ENCODE measurements around the gene C2orf78. TPM values are rescaled to one million over a fixed set of nuclear protein-coding genes. Genes with fewer than 3 reads are reported as not detected.
A peak's percentile ranks its signal among the peaks of the same experiment; 100 is the strongest.
"Not testable (repeated sequence)": the region's sequence is repeated elsewhere in the genome, so short reads cannot be mapped to it uniquely, and the experiment has no call there.

C2orf78 gene
- total RNA-seq, 1 donor from 2014 or later, result not detected

DNA sequence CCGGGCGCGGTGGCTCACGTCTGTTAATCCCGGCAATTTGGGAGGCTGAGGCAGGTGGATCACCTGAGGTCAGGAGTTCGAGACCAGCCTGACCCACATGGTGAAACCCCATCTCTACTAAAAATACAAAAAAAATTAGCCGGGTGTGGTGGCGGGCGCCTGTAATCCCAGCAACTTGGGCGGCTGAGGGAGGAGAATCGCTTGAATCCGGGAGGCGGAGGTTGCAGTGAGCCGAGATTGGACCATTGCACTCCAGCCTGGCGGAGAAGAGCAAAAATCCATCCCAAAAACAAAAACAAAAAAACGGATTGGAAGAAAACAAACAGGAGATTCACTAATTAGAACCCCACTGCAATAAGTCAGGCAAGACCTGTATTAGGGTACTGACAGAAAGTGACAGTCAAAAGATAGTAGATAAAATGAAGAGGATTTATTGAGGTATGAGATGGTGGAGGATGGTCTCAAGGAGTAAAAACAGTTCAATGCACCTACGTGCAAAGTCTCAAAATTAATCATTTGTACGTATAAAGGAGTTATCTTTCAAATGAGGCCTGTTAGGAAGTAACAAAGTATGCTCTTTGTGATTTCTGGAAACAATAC lies 5.0 kb upstream of the C2orf78 start:
- ATAC-seq; intact Hi-C loops (cut with micrococcal nuclease): not testable (repeated sequence)

DNA sequence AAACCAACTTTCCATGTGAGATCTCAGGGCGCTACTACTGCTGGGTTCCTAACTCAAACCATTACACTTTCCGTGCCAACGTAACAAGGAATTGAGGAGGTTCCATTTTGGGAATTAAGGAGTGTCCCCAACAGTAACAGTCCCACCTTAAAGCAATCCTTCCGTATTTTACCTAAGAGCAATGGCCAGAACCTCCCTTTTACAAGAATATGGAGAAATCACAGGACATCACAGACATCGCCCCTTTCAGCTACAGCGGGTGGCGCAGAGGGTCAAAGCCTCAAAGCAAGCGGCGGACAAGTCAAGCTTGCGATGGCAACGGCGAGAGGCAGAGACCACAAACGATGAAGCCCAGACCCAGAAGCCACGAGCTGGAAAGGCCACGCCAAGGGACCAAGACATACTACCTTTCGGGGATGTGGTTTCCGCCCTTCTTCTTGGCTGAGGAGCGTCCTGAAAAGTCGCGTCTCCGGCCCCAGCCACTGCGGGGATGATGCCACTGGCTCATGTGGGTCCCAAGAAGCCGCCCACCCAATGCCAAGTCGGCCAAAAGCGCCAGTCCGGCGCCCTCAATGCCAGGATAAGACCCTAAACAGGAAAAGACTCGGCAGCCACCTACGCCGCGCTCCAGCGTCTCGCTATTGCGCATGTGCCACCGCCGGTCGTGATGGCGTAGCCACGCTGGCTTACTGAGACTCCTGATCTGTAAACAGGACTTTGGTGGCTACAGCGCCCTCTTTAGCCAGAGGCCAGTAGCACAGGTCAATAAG lies 4.3 kb upstream of the C2orf78 start, which contains the start of gene DUSP11:
Gene DUSP11 (minus strand): TSS at position 637 of the 770 bp plus-strand sequence. CDS start 129 bp downstream, at position 508.
- ATAC-seq, result peak; percentile 100
- DNase-seq, result peak; percentile 97
- intact Hi-C loops (cut with micrococcal nuclease), result no loop called here

More for the DNA sequence above, 5.0 kb upstream of the C2orf78 start:
- not testable (repeated sequence) for DNase-seq

DNA sequence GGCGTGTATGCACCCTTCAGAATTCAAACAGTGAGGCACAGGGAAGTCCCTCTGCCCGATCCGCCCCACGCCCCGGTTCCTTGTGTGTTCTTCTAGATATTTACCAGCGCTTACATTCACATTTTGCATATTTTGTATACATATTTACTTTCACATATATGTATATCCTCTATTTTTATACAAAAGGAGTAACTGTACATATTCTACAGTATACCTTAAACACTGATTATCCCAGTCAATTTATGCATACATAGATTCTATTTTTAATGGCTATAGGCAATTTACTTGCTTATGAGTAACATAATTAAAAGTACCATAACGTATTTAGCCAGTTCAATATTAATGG lies 3.8 kb upstream of the C2orf78 start:
- DNase-seq (no peak), ATAC-seq (no peak)
- intact Hi-C loops (cut with micrococcal nuclease), result no loop called here

DNA sequence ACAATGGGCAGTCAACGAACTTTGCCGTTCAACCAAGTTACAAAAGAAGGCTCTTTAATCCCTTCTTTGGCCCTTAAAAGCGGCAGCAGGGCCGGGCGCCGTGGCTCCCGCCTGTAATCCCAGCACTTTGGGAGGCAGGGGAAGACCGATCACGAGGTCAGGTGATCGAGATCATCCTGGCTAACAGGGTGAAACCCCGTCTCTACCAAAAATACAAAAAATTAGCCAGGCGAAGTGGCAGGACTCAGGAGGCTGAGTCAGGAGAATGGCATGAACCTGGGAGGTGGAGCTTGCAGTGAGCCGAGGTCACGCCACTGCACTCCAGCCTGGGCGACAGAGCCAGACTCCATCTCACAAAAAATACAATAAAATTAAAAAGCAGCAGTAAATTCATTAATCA lies 581 bp upstream of the C2orf78 start:
- intact Hi-C loops (cut with micrococcal nuclease); DNase-seq; ATAC-seq: not testable (repeated sequence)

DNA sequence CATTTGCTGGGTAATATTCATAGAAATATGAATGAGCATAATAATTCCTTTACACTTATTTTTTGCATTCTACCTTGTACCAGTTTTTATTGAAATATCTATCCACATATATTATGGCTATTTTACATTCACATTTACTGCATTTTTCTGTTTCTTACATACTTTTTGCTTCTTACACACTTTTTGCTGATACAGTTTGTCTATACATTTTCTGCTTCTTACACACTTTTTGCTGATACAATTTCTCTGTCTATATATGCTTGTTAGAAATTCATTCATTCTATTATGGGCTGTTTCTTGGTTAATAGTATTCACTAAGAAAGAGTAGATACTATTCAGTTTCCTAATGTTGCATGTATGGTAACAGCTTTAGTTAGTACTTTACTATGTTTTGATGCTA lies 27.9 kb downstream of the C2orf78 start:
- intact Hi-C loops (cut with micrococcal nuclease), result no loop called here
- DNase-seq (no peak), ATAC-seq (no peak)

DNA sequence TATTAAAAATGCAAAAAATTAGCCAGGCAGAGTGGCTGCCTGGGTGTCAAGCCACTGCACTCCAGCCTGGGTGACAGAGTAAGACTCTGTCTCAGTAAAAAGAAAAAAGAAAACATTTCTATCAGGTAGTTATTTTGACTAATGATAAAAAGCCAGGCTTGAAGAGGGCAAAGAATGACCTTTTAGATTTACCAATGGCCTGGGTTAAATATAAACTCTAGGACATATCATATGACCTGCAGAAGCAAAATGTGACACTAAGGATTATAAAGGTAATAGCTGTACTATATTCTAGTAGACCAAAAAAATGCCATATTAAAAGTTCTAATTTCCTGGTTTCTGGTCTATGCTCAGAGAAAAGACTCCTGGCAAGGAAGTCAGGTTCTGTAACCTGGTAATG lies 28.7 kb downstream of the C2orf78 start:
- intact Hi-C loops (cut with micrococcal nuclease), result no loop called here
- DNase-seq (no peak), ATAC-seq (no peak)

DNA sequence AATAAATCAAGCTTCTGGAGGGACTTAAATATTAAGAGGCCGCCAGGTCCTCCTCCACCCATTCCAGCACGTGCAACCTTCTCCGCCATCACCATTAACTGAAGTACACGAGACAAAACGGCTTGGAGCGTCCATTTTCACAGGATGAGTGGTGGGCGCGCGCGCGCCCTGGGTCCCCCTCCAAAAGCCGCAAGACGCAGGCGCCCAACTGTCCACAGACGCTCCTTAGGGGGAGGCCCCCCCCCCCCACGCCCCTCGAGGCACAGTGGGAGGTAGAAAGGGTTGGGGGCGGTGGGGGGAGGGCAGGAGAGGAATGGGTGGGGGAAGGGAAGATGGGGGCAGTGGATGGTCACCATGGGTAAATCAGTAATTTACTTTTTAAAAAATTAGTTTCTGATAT lies 34.3 kb downstream of the C2orf78 start:
- DNase-seq, result no peak
- ATAC-seq, result no peak
- intact Hi-C loops (cut with micrococcal nuclease), result no loop called here

DNA sequence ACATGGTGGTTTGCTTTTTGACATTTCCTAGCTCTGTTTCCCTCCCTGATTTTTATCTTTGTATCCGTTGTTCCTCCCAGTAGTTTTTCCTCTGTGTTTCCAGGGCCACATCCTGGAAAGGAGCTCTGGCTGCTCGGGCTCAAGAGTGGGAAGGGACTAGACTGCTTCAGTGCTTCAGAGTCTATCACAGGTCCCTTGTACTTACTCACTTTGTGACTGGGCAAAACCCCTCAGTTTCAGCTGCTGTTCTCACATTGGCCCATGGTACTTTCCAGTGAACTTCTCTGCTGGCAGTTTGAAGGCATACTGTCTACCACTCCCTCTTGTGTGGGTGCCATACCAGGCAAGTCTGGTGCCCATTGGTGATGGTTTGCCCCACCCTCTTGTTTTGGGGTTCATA lies 37.2 kb downstream of the C2orf78 start:
- ATAC-seq, result no peak
- intact Hi-C loops (cut with micrococcal nuclease), result no loop called here
- DNase-seq, result no peak

DNA sequence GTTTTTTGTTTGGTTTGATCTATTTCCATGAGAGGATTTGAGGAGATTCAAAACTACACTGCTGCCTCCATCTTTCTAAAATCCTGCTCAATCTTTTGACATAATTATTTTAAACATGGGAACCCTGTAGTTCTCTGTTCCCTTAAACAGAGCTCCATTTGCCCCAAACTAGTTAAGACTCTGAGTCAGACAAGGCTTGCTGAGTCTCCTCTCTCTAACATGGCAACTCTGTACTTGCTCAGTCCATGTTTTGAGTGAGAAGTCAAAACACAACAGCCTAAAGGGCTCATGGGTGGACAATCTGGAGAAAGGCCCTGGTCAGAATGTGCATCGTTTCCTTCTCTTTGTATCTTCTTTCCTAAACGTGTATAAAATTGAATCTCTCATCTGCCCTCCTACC lies 37.7 kb downstream of the C2orf78 start:
- intact Hi-C loops (cut with micrococcal nuclease), result no loop called here
- ATAC-seq, result no peak
- no peak for DNase-seq

DNA sequence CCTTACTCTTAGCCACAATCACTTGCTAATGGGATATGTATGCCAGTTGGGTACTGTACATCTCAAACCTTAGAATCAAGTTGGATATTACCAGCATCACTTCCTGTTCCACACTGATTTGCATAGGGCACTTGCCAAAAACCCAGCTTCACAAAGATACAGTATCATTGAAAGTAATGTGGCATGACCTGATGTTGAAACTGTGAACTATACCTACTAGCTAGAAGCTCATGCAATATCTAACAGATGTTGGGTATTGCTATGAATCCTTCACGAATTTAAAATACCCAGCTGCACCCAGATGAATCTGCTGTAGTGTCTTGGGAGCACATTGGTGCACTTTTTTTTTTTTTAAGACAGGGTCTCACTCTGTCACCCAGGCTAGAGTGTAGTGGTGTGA lies 38.3 kb downstream of the C2orf78 start:
- no peak for DNase-seq
- intact Hi-C loops (cut with micrococcal nuclease), result no loop called here
- no peak for ATAC-seq

DNA sequence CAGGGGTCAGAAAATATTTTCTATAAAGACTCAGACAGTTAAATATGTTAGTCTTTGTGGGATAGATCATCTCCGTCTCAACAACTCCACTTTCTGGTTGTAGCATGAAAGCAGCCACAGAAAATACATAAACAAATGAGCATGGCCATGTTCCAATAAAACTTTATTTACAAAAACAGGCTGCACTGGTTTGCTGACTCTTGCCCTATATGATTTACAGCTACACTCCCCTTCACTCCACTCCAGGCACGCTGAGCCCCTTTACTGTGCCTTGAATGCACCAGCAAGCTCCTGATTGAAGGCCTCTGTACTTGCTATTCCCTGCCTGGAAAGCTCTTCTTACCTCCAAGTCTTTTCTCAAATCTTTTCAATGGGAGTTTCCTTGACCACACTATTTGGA lies 39.0 kb downstream of the C2orf78 start:
- intact Hi-C loops (cut with micrococcal nuclease), result no loop called here
- DNase-seq (no peak), ATAC-seq (no peak)

DNA sequence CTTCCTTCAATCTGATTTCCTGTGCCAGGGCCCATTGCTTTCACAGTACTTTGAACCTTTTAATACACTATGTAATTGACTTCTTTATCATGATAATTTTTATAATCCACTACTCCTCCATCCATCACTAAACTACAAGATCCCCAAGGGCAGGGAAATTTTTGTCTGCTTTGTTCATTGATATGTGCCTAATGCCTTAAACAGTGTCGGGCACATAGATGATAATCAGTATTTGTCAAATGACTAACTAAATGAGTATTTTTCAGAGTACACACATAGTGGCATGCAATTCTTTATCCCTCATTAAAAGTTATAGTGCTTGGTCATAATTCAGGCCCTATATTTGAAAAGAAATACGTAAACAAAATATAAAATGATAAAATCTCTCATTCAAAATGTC lies 39.4 kb downstream of the C2orf78 start:
- ATAC-seq (no peak), DNase-seq (no peak)
- intact Hi-C loops (cut with micrococcal nuclease), result no loop called here

DNA sequence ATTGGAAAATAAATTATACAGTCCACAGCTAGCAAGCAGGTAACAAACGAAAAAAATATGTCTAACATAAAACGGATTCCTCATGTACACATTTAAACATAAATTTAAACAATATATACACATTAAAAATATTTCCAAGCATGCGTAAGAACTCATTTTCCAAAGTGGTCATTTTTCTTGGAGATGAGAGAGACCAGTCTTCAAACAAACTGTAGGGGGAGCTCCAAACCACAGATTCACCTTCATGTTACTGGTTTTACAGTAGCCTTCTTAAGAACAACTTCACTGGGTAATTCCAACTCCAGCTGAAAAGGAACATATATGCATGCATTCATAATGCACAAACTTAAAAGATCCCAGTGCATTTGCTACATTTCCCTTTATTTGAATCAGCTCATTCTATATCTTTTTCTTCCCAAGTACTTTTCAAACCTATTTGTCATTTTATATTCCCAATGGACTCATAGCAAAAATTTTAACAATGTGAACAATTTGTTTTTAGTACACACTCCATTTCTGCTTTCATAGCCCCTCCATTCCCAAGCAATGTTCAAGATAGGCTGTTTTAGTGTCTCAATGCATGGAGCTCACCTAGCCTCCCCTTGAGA lies 40.0 kb downstream of the C2orf78 start:
- no peak for ATAC-seq
- intact Hi-C loops (cut with micrococcal nuclease), result no loop called here
- no peak for DNase-seq

DNA sequence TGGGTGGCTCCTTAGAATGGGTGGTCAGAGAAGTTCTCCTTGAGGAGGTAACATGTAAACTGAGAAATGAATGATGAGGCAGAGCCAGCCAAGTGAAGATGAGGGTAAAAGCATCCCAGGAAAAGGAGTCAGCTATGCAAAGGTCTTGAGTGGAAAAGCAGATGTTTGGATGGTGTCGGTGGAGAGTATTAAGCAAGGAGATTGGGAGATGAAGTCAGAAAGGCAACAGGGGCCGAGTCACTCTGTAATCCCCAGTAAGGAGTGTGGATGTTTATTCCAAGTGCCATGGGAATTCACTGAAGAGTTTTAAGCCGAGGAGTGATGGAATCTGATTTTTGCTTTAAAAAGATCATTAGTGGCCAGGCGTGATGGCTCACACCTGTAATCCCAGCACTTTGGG lies 41.4 kb downstream of the C2orf78 start:
- no peak for ATAC-seq
- intact Hi-C loops (cut with micrococcal nuclease), result no loop called here
- no peak for DNase-seq

DNA sequence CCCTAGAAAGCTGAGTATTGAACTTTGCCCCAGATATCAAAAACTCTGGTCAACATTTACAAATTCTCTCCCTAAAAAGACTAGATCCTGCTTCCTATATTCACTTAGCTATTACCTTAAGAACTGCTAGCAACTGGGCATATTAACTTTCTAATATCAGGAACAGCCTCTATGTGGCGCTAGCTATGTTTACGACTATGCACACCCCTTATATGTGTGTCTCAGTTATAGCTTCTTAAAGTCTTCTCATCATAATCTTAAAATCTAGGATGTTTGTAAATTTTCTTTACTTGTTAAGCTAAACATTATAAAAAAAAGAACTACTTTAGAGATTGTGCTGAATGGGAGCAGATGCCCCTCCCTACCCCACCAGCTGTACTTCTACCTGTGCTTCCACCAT lies 43.0 kb downstream of the C2orf78 start:
- DNase-seq (no peak), ATAC-seq (no peak)
- intact Hi-C loops (cut with micrococcal nuclease), result no loop called here

DNA sequence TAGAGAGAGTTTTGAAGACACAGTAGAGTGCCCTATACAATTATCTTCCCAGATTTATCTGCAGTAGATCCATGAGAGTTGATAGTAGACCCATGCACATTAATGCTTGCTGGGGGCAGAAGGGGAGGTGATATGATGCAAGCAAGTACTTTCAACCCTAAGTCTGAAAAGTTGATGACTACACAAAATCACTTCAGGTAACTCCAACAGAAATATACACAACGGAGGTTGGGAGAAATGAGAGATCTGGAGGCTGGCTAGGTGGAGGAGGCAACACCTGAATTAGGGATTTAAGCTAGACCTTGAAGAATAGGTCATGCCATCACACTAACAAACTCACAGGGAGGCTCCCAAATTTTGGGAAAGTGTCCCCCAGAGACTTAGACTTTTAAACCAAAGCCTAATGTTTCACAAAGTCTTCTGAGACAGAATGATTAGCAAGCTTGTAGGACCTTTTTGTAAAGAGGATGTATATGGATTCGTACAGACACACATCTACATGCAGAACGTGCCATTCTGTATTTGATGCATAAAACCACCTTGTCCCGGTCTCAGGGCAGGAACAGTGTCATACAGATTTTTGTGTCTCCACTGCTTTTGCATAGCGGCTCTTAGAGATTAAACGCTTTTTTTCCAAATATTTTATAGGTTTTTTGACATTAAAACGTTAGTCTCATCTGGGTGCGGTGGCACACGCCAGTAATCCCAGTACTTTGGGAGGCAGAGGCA lies 43.8 kb downstream of the C2orf78 start:
- intact Hi-C loops (cut with micrococcal nuclease), result no loop called here
- no peak for ATAC-seq

DNA sequence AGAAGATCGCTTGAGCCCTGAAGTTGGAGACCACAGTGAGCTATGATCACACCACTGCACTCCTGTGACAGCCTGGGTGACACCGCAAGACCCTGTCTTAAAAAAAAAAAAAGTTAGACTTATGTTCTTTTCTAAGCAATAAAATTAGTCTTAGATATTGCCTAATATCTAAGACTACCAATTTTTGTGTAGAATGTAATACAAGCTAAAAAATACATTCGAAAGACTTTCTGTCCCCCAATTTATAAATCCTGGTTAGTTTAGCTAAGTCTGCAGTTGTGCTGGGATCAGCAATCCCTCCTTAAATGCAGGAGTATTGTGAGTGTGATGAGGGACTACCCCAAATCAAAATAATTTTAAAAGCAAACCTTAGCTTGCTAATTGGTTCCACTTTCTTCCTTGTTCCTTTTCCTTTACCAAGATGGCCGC lies 44.4 kb downstream of the C2orf78 start:
- ATAC-seq (peak; percentile 13), DNase-seq (no peak)
- intact Hi-C loops (cut with micrococcal nuclease), result no loop called here

More for the DNA sequence above, 43.8 kb downstream of the C2orf78 start:
- DNase-seq, result no peak

DNA sequence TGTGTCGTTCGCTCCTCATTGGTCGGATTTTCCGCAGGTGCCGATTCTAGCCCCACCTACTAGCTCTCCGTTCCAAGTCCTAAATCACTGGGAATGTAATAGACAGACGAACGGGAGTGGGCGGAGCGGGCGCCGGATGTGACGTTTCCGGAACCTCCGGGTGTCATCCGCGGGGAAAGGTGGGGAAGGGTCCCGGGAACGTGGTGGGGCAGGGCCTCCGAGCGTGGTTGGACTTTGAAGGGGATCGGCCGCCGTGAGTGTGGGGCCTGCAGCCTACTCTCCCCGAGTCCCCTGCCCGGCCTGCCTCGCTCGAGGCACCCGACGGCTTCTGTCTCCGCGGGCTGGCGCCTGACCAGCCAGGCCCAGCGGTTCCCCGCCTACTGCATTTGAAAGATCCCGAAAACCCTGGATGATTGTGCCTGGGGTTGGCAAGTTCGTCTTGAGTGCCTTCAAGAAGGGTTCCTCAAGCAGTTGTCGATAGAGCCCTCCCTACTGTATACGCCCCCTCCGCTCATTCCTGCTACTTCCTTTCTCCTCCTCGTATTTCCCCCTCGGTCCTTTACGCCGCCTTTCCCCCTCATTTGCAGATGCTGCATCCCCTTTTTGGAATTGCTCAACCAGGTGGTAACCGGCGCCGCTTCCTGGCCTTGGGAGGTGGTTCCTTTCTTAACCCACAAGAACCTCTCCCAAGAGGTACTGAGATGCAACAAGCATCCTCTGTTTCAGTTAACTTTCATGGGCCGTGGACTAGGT lies 45.0 kb downstream of the C2orf78 start, which contains the start of gene STAMBP:
Gene STAMBP (plus strand): TSS at position 144 of the 753 bp plus-strand sequence. CDS start 1,896 bp downstream, outside the sequence.
- intact Hi-C loops (cut with micrococcal nuclease), result no loop called here
- ATAC-seq (peak; percentile 99), DNase-seq (peak; percentile 97)

DNA sequence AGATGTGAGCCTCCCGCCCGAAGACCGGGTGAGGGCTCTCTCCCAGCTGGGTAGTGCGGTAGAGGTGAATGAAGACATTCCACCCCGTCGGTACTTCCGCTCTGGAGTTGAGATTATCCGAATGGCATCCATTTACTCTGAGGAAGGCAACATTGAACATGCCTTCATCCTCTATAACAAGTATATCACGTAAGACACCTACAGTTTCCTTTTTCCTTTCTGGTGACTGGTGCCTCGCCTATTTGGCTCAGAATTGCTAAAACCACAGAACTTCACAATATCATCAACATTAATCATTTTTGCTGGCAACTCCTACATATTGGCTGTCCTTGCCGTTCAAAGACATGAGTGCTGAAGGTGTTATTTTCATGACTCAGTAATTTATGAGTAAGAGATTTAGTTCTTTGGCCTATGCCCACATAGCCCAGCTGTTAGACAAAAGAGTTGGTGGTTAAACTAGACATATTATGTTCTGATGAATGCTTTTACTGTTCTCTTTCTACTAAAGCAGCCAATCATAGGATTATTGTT lies 47.0 kb downstream of the C2orf78 start:
- no peak for DNase-seq
- intact Hi-C loops (cut with micrococcal nuclease), result no loop called here
- no peak for ATAC-seq

Measured in left ventricle myocardium superior (tissue), 1 donor.